Endometrium (tissue), 2 donors: ENCODE measurements around the gene SEMA4D.

Experiments
- FAIRE-seq: peaks from 2 replicates; lab custom pipeline; 2012; peaks lifted over from hg19 to GRCh38; lab: Jason Lieb, UNC
- donor health status: control.
- donor health status: control.

The SEMA4D gene

DNA sequence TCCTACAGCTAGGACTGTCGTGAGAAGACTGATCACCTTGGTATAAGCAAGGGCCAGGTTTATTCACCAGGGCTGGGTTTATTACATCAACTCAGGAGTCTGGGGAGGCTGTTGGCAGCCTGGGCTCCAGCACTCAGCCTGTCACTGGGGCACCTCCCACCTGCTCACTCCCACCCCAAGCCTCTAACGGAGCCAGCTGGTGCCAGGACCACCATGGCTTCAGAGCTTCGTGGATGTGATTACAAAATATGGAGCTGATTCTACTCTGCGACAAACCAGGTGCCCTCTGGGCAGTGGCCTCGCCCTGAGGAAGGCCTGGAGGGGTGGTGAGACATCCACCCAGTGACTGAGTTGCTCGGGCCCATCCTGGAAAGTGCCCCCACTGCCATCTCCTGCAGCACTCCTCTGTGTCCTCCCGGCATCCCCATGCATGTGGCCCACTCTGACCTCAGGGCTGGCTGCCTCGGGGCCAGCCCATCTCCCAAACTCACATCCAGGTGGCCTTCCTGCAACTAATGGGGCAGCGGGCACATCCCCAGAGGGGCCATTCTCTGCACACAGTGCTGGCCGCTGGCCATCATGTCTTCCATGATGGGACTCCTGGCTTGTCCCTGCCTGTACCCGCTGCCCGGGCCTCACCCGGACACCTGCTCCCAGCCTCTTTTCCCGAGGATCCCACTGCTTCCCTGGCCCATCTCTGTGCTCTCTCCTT lies 130.0 kb downstream of the SEMA4D start:
- FAIRE-seq: no peak

- no peak for FAIRE-seq
These were observed 130.6 kb downstream of the SEMA4D start for GRCh38 chr9:89367281-89367680.

DNA sequence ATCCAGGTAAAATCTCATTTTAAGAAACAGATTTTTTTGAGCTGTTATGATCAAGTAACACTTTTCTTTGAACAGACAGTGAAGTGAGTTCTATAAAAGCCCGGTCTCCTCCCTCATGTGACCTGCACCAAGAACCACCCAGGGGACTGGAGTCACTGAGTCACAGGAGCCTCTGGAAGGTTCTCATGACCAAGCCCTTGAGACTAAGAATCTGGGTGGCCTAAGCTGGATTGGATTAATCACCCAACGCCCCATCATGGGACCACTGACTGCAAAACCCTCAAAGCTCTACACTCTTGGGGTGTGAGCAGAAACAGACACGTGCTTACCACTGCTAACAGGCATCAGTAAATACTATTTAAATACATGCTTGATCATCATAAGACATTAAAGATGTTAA lies 131.2 kb downstream of the SEMA4D start:
- FAIRE-seq: no peak

- FAIRE-seq: no peak
These were observed 132.4 kb downstream of the SEMA4D start for GRCh38 chr9:89365532-89365912.

DNA sequence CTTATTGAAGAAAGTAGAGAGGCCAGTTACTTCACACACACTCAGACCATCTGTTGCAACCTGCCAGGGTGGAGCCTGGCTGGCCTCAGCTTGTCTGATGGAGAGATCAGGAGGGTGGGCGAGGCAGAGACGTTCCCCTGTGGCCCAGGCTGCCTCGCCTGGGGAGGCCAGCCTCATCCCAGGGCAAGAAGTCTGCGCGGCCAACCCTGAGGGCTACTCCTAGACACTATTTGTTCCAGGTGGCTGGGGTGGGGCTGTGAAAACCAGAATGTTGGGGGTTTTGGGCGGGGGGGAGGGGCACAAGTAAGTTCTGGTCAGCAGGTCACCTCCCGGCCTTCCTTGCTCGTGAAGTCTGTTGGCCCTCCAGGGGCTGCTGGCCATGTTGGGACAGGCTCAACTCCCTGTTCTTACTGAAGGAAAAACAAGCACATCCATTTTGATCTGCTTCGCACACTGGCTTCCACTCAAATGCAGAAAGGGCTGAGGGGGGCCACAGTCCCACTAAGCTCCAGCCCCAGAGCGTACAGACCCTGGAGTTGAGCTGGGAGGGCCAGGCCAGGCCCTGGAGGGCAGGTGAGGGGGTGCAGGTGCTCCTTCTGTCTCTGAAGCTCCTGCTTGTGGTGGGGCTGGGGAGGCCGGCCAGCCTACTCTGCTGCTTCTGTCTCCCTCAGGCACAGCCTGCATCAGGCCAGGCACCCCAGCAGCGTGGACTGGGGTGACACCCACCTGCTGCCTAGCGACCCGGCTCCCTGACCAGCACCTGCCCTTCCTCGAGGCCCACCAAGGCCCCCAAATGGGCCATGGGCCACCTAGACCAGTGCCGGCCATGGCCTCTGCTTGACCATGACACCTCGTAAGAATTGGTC lies 133.0 kb downstream of the SEMA4D start:
- no peak for FAIRE-seq

DNA sequence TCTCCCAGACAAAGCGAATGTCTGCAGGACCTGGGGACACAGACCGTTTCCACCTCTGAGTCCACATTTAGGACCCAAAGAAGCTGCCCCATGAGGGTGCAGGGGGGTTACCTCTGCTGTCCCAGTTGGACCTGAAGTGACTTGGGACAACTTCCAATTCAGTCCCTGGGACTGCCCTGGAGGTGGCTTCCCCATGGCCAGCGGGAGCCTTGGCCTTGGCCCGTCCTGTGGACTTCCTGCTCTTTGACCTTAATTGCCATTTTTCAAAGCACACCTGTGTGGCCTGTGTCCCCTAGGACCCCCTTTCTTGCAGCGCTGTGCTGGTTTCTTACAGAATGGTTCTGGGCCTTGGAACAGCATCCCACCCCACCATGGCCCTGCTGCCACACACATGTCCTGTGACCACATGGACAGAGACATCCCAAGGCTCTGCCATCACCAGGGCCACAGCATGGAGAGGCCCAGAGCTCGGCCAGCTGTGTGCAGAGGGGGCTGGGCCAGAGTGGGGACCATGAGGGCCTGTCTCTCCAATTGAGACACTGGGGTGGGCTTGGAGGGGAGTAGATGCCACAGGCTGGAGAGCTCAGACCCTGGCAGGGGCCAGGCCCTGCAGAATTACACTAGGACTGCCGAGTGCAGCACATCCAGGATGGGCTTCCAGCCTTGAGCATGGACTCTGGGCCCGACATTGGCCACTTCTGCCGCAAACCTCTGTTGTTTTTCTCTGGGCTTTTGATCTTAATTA lies 133.8 kb downstream of the SEMA4D start:
- no peak for FAIRE-seq

DNA sequence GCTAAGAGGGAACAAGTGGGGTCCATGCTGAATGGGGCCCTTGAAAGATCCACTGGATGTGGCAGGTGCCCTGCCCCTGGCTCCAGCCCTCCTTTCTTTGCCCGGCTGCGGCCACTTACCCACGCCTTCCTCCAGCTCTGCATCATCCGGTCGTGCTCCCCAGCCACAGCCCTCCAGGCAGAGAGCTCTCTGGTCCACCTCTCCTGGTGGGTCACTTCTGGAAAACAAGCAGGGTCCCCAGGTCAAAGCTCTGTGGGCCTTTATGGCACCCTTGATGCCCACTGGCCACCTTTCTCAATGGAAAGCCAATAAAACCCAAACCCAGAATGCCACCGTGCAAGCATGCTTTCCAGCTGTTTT lies 134.6 kb downstream of the SEMA4D start:
- no peak for FAIRE-seq

GRCh38 chr9:89362647-89363310 lies 135.1 kb downstream of the SEMA4D start:
- no peak for FAIRE-seq

GRCh38 chr9:89361816-89362646 lies 135.9 kb downstream of the SEMA4D start:
- FAIRE-seq: no peak

GRCh38 chr9:89361031-89361430 lies 136.9 kb downstream of the SEMA4D start:
- no peak for FAIRE-seq

GRCh38 chr9:89360465-89360864 lies 137.4 kb downstream of the SEMA4D start:
- FAIRE-seq: no peak

- no peak for FAIRE-seq
These were observed 138.1 kb downstream of the SEMA4D start for GRCh38 chr9:89359751-89360261.

DNA sequence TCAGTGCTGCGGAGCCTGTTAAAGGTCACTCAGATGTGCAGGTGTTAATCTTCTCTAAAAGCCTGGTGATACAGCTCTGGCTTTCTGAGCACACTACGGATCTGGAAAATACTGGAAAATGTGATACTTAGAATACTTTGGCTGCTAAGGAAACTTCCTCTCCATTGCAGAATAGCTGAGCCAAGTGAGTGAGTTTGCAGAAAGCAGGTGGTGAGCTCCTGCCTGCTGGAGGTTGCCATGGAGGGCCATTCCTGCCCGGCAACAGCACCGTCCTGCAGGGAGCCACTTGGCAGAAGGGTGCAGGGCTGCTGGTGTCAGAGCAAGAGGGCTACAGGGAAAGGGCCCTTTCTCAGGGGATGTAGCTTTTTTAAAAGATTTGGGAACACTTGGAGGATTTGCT lies 138.9 kb downstream of the SEMA4D start:
- no peak for FAIRE-seq

GRCh38 chr9:89358376-89358916 lies 139.5 kb downstream of the SEMA4D start:
- FAIRE-seq: no peak

DNA sequence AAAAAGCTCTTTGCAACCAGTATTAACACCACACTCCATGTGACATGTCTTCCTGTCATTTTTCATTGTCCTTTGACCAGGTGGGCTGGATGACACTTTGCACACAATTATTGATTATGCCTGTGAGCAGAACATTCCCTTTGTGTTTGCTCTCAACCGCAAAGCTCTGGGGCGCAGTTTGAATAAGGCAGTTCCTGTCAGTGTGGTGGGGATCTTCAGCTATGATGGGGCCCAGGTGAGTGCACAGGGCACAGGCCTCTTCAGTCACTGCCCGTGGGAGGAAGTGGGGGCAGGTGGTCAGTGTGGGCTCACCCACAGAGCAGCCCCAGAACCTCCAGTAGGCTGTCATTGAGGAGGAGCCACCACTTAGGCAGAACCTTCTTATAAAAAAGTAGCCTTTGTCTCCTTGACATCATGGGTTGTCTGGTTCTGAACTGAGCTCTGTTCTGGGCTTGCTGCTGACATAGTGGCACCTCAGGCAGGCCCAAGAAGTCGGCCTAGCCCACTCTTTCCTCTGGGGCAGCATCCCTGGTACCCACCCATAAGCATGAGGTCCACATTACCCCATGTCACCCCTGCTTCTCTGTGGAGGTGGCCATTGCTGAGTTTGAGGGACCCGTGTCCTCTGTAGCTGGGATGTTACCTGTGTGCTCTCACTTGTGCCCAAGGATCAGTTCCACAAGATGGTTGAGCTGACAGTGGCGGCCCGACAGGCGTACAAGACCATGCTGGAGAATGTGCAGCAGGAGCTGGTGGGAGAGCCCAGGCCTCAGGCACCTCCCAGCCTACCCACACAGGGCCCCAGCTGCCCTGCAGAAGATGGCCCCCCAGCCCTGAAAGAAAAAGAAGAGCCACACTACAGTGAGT lies 140.3 kb downstream of the SEMA4D start:
- FAIRE-seq: no peak

DNA sequence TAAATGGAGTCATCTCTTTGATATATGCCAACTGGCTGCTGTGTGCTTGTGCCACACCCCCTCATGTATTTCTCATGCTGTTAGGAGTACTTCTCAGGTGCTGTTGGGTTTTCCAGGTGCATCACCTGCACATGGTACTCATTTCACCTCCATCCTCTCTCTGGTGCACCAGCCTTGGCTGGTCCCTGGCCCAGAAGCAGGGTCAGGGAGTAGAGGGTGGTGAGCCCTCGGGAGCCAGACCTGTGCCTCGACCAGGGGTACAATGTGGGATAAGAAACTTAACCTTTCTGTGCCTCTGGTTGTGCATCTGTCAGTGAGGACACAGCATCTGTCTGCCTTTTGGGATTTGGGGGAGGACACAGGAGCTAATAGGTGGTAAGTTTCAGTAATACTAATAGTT lies 141.1 kb downstream of the SEMA4D start:
- FAIRE-seq: no peak

GRCh38 chr9:89354471-89354870 lies 143.4 kb downstream of the SEMA4D start:
- no peak for FAIRE-seq

GRCh38 chr9:89353989-89354388 lies 143.9 kb downstream of the SEMA4D start:
- FAIRE-seq: no peak

DNA sequence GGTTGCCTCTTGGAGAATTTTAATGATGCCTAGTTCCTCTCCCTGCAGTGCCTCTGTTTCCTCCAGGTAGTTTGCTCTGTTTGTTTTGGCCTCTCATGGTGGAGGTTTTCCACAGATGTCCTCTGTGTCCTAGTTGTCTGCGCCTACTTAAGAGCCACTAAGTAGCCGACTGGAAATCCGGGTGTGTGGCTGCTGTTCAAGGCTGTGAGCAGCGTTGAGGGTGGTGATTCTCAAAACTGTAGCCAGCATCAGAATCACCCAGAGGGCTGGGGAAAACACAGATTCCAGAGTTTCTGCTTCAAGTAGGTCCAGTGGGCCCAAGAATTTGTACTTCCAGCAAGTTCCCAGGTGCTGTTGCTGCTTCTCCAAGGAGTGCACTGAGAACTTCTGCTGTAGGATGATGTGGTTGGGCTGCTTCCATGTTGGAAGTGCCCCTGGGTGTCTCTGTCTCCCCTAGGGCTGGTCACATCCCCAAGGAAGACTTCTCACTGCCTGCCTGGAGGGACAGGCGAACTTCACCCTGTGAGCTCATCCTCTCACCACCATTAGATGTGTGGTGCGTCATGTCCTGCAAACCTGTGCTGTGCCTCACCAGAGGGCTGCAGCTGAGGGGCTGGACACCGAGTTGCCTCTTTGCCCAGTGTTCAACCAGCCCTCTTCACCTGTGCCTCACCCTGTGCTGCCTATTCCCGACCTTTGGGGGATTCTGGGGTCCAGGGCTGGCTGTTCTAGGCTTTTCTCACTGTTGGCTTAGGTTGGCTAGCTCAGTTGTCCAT lies 144.9 kb downstream of the SEMA4D start:
- FAIRE-seq: no peak
